B cell (primary cell): Measurements from ENCODE around the gene WDR76.

Source experiments
- EZH2 ChIP-seq: IDR thresholded peaks from 2 replicates; pipeline ENCODE4 v1.6.1; 2012; ENCODE audit warnings: borderline replicate concordance, low read depth, mild to moderate bottlenecking, moderate library complexity, low read length; ENCODE audit not compliant: insufficient read depth, poor library complexity, severe bottlenecking
- TF ChIP-seq, protein P1 (sequence below): fragments of 200-600 bp; IDR thresholded peaks from one replicate; pipeline ENCODE4 v1.8.0; 2022; ENCODE audit warnings: antibody characterized with exemption, mild to moderate bottlenecking

DNA sequence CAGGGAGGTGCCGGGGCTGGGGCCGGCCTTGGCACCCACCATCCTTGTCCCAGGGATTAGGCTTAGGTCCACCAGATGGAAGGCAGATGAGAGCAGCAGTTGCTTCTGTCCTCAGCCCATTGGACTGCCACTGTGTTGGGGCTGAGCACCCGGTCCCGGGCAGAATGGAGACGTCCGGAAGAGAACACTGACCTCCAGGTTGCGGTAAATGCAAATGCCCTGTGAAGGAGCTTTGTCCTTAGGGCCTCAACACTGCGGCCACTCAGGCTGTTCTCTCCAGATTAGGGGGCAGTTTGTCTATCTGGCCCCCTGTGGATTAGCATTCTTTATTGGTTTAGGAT, 26.9 kb upstream of the WDR76 start, which contains the start of gene SERINC4:
- TF ChIP-seq, protein P1, sequence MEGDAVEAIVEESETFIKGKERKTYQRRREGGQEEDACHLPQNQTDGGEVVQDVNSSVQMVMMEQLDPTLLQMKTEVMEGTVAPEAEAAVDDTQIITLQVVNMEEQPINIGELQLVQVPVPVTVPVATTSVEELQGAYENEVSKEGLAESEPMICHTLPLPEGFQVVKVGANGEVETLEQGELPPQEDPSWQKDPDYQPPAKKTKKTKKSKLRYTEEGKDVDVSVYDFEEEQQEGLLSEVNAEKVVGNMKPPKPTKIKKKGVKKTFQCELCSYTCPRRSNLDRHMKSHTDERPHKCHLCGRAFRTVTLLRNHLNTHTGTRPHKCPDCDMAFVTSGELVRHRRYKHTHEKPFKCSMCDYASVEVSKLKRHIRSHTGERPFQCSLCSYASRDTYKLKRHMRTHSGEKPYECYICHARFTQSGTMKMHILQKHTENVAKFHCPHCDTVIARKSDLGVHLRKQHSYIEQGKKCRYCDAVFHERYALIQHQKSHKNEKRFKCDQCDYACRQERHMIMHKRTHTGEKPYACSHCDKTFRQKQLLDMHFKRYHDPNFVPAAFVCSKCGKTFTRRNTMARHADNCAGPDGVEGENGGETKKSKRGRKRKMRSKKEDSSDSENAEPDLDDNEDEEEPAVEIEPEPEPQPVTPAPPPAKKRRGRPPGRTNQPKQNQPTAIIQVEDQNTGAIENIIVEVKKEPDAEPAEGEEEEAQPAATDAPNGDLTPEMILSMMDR: no peak
- no peak for TF ChIP-seq EZH2
